ENCODE data around the gene SSRP1.

SSRP1 gene

GRCh38 chr11:57276169-57276970 is 59.3 kb downstream of the SSRP1 start:
- DNase-seq, result no peak

More at GRCh38 chr11:57276169-57276970, 59.3 kb downstream of the SSRP1 start:
- Histone ChIP-seq H2AFZ (ENCODE audit: low read depth, low read length) (no peak overlapping the region), H3K4me3 (ENCODE audit: low read depth in 1 of 2, low read length in 2 of 2) (no peak overlapping the region), H3K4me2 (ENCODE audit: insufficient read depth, low read length) (no peak overlapping the region), H3K27me3 (ENCODE audit: insufficient read depth, low read length, poor library complexity) (peaks cover 19% of the 10 kb centered on the region), H3K36me3 (ENCODE audit: insufficient read depth, low read length) (no peaks in the 10 kb centered on the region), H3K27ac (ENCODE audit: low read length) (no peak overlapping the region), H4K20me1 (ENCODE audit: insufficient read depth, low read length) (no peaks in the 10 kb centered on the region), H3K9me3 (ENCODE audit: insufficient read depth, low read length, severe bottlenecking) (no peaks in the 10 kb centered on the region), H3K9ac (ENCODE audit: low read depth, low read length) (no peak overlapping the region), H3K79me2 (ENCODE audit: insufficient read depth, low read length) (no peaks in the 10 kb centered on the region), H3K4me1 (ENCODE audit: insufficient read depth, low read length) (peaks cover 3% of the 10 kb centered on the region)
- ATAC-seq (ENCODE audit: insufficient read depth, low read depth), result no peak
- TF ChIP-seq, protein P1, sequence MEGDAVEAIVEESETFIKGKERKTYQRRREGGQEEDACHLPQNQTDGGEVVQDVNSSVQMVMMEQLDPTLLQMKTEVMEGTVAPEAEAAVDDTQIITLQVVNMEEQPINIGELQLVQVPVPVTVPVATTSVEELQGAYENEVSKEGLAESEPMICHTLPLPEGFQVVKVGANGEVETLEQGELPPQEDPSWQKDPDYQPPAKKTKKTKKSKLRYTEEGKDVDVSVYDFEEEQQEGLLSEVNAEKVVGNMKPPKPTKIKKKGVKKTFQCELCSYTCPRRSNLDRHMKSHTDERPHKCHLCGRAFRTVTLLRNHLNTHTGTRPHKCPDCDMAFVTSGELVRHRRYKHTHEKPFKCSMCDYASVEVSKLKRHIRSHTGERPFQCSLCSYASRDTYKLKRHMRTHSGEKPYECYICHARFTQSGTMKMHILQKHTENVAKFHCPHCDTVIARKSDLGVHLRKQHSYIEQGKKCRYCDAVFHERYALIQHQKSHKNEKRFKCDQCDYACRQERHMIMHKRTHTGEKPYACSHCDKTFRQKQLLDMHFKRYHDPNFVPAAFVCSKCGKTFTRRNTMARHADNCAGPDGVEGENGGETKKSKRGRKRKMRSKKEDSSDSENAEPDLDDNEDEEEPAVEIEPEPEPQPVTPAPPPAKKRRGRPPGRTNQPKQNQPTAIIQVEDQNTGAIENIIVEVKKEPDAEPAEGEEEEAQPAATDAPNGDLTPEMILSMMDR (IDR thresholded peaks at IDR 0.05; ENCODE audit: borderline replicate concordance, extremely low read depth, low read length, poor library complexity, severe bottlenecking), result no peak
- TF ChIP-seq EZH2 (IDR thresholded peaks at IDR 0.05; ENCODE audit: borderline replicate concordance, low read depth, low read length, severe bottlenecking), result no peak
